ENCODE measurements around the gene ATP5F1A.
A peak's percentile ranks its signal among the peaks of the same experiment; 100 is the strongest.
"Not testable (repeated sequence)": the region's sequence is repeated elsewhere in the genome, so short reads cannot be mapped to it uniquely, and the experiment has no call there.

ATP5F1A gene

GRCh38 chr18:46109386-46109785 lies 11.3 kb upstream of the ATP5F1A start:
- WGBS, 2 experiments, result 84 to 85% methylated on average over 5 of the region's 5 CpGs
- H3K4me3 ChIP-seq (ENCODE audit: insufficient read depth, low read depth, low read length), result no peak overlapping the region
- H3K27me3 ChIP-seq (ENCODE audit: control insufficient read depth, insufficient read depth, low read length, poor library complexity, severe bottlenecking), result no peaks in the 10 kb centered on the region
- H3K9me3 ChIP-seq (ENCODE audit: control insufficient read depth, low read length), result no peaks in the 10 kb centered on the region
- peaks cover 27% of the 10 kb centered on the region for H3K36me3 ChIP-seq (ENCODE audit: control insufficient read depth, insufficient read depth, low read length)
- no peak overlapping the region for H3K27ac ChIP-seq (ENCODE audit: insufficient read depth, low read depth, low read length, poor library complexity, severe bottlenecking)
- H3K4me1 ChIP-seq (ENCODE audit: control insufficient read depth, insufficient read depth, low read length), result no peaks in the 10 kb centered on the region

- H3K27ac ChIP-seq (ENCODE audit: insufficient read depth, low read depth, low read length, poor library complexity, severe bottlenecking), result peak within 1 kb of the TSS; percentile 72
- peaks cover 15% of the 10 kb centered on the region for H3K36me3 ChIP-seq (ENCODE audit: control insufficient read depth, insufficient read depth, low read length)
- 1% methylated on average over 57 of the region's 57 CpGs for WGBS, 2 experiments
- H3K9me3 ChIP-seq (ENCODE audit: control insufficient read depth, low read length), result no peaks in the 10 kb centered on the region
- no peaks in the 10 kb centered on the region for H3K27me3 ChIP-seq (ENCODE audit: control insufficient read depth, insufficient read depth, low read length, poor library complexity, severe bottlenecking)
- H3K4me1 ChIP-seq (ENCODE audit: control insufficient read depth, insufficient read depth, low read length), result no peaks in the 10 kb centered on the region
- peak within 1 kb of the TSS; percentile 94 for H3K4me3 ChIP-seq (ENCODE audit: insufficient read depth, low read depth, low read length)
Measured at GRCh38 chr18:46104128-46104911, 6.2 kb upstream of the ATP5F1A start, which contains the start of gene HAUS1. TSS of gene HAUS1 (plus strand) at chr18:46104385. CDS start at chr18:46104412, 27 bp downstream.

GRCh38 chr18:46099463-46099862 lies 1.4 kb upstream of the ATP5F1A start:
- 95 to 96% methylated on average over 8 of the region's 8 CpGs for WGBS, 2 experiments
- H3K27me3 ChIP-seq (ENCODE audit: control insufficient read depth, insufficient read depth, low read length, poor library complexity, severe bottlenecking), result no peaks in the 10 kb centered on the region
- peaks cover 6% of the 10 kb centered on the region for H3K36me3 ChIP-seq (ENCODE audit: control insufficient read depth, insufficient read depth, low read length)
- no peak overlapping the region for H3K4me3 ChIP-seq (ENCODE audit: insufficient read depth, low read depth, low read length)
- peaks cover 5% of the 10 kb centered on the region for H3K4me1 ChIP-seq (ENCODE audit: control insufficient read depth, insufficient read depth, low read length)
- no peaks in the 10 kb centered on the region for H3K9me3 ChIP-seq (ENCODE audit: control insufficient read depth, low read length)
- no peak overlapping the region for H3K27ac ChIP-seq (ENCODE audit: insufficient read depth, low read depth, low read length, poor library complexity, severe bottlenecking)

- Histone ChIP-seq H3K4me1 (ENCODE audit: control insufficient read depth, insufficient read depth, low read length) (peaks cover 5% of the 10 kb centered on the region), H3K9me3 (ENCODE audit: control insufficient read depth, low read length) (no peaks in the 10 kb centered on the region), H3K4me3 (ENCODE audit: insufficient read depth, low read depth, low read length) (peak overlapping the region; percentile 97), H3K36me3 (ENCODE audit: control insufficient read depth, insufficient read depth, low read length) (peaks cover 7% of the 10 kb centered on the region), H3K27me3 (ENCODE audit: control insufficient read depth, insufficient read depth, low read length, poor library complexity, severe bottlenecking) (no peaks in the 10 kb centered on the region), H3K27ac (ENCODE audit: insufficient read depth, low read depth, low read length, poor library complexity, severe bottlenecking) (peak overlapping the region; percentile 82)
- 17 to 19% methylated on average over 16 of the region's 16 CpGs for WGBS, 2 experiments
Measured at GRCh38 chr18:46098616-46098933, 479 bp upstream of the ATP5F1A start.

- peak overlapping the region; percentile 97 for H3K4me3 ChIP-seq (ENCODE audit: insufficient read depth, low read depth, low read length)
- 1 to 2% methylated on average over 8 of the region's 8 CpGs for WGBS, 2 experiments
- no peaks in the 10 kb centered on the region for H3K27me3 ChIP-seq (ENCODE audit: control insufficient read depth, insufficient read depth, low read length, poor library complexity, severe bottlenecking)
- H3K9me3 ChIP-seq (ENCODE audit: control insufficient read depth, low read length), result no peaks in the 10 kb centered on the region
- peak overlapping the region; percentile 82 for H3K27ac ChIP-seq (ENCODE audit: insufficient read depth, low read depth, low read length, poor library complexity, severe bottlenecking)
- peaks cover 12% of the 10 kb centered on the region for H3K36me3 ChIP-seq (ENCODE audit: control insufficient read depth, insufficient read depth, low read length)
- H3K4me1 ChIP-seq (ENCODE audit: control insufficient read depth, insufficient read depth, low read length), result peaks cover 5% of the 10 kb centered on the region
Measured at GRCh38 chr18:46097431-46097800, 680 bp downstream of the ATP5F1A start.

GRCh38 chr18:46096651-46097300 lies 1.3 kb downstream of the ATP5F1A start:
- H3K27ac ChIP-seq (ENCODE audit: insufficient read depth, low read depth, low read length, poor library complexity, severe bottlenecking), result no peak overlapping the region
- H3K36me3 ChIP-seq (ENCODE audit: control insufficient read depth, insufficient read depth, low read length), result peaks cover 12% of the 10 kb centered on the region
- WGBS, 2 experiments, result 50 to 57% methylated on average over 19 to 20 of the region's 22 CpGs
- H3K9me3 ChIP-seq (ENCODE audit: control insufficient read depth, low read length), result no peaks in the 10 kb centered on the region
- peaks cover 5% of the 10 kb centered on the region for H3K4me1 ChIP-seq (ENCODE audit: control insufficient read depth, insufficient read depth, low read length)
- H3K27me3 ChIP-seq (ENCODE audit: control insufficient read depth, insufficient read depth, low read length, poor library complexity, severe bottlenecking), result no peaks in the 10 kb centered on the region
- H3K4me3 ChIP-seq (ENCODE audit: insufficient read depth, low read depth, low read length), result peak overlapping the region; percentile 97

GRCh38 chr18:46095532-46095931 lies 2.6 kb downstream of the ATP5F1A start:
- Histone ChIP-seq H3K27ac (ENCODE audit: insufficient read depth, low read depth, low read length, poor library complexity, severe bottlenecking) (no peak overlapping the region), H3K27me3 (ENCODE audit: control insufficient read depth, insufficient read depth, low read length, poor library complexity, severe bottlenecking) (no peaks in the 10 kb centered on the region), H3K36me3 (ENCODE audit: control insufficient read depth, insufficient read depth, low read length) (peaks cover 20% of the 10 kb centered on the region), H3K9me3 (ENCODE audit: control insufficient read depth, low read length) (no peaks in the 10 kb centered on the region), H3K4me3 (ENCODE audit: insufficient read depth, low read depth, low read length) (no peak overlapping the region), H3K4me1 (ENCODE audit: control insufficient read depth, insufficient read depth, low read length) (peaks cover 5% of the 10 kb centered on the region)
- 95 to 96% methylated on average over 9 to 10 of the region's 10 CpGs for WGBS, 2 experiments

GRCh38 chr18:46088501-46088900 lies 9.6 kb downstream of the ATP5F1A start:
- peaks cover 72% of the 10 kb centered on the region for H3K36me3 ChIP-seq (ENCODE audit: control insufficient read depth, insufficient read depth, low read length)
- H3K4me3 ChIP-seq (ENCODE audit: insufficient read depth, low read depth, low read length); H3K27ac ChIP-seq (ENCODE audit: insufficient read depth, low read depth, low read length, poor library complexity, severe bottlenecking); H3K27me3 ChIP-seq (ENCODE audit: control insufficient read depth, insufficient read depth, low read length, poor library complexity, severe bottlenecking); H3K4me1 ChIP-seq (ENCODE audit: control insufficient read depth, insufficient read depth, low read length); H3K9me3 ChIP-seq (ENCODE audit: control insufficient read depth, low read length): not testable (repeated sequence)
- WGBS, 2 experiments, result 84 to 95% methylated on average over 8 of the region's 8 CpGs

GRCh38 chr18:46084431-46084830 lies 13.7 kb downstream of the ATP5F1A start:
- H3K4me3 ChIP-seq (ENCODE audit: insufficient read depth, low read depth, low read length), result no peak overlapping the region
- H3K36me3 ChIP-seq (ENCODE audit: control insufficient read depth, insufficient read depth, low read length), result peaks cover 72% of the 10 kb centered on the region
- H3K27ac ChIP-seq (ENCODE audit: insufficient read depth, low read depth, low read length, poor library complexity, severe bottlenecking), result no peak overlapping the region
- no peaks in the 10 kb centered on the region for H3K4me1 ChIP-seq (ENCODE audit: control insufficient read depth, insufficient read depth, low read length)
- no peaks in the 10 kb centered on the region for H3K9me3 ChIP-seq (ENCODE audit: control insufficient read depth, low read length)
- 96 to 99% methylated on average over 2 of the region's 2 CpGs for WGBS, 2 experiments
- no peaks in the 10 kb centered on the region for H3K27me3 ChIP-seq (ENCODE audit: control insufficient read depth, insufficient read depth, low read length, poor library complexity, severe bottlenecking)

- no peaks in the 10 kb centered on the region for H3K27me3 ChIP-seq (ENCODE audit: control insufficient read depth, insufficient read depth, low read length, poor library complexity, severe bottlenecking)
- WGBS, 2 experiments, result 95 to 100% methylated on average over 1 of the region's 1 CpG
- H3K4me1 ChIP-seq (ENCODE audit: control insufficient read depth, insufficient read depth, low read length), result no peaks in the 10 kb centered on the region
- no peaks in the 10 kb centered on the region for H3K9me3 ChIP-seq (ENCODE audit: control insufficient read depth, low read length)
- no peak overlapping the region for H3K4me3 ChIP-seq (ENCODE audit: insufficient read depth, low read depth, low read length)
- no peak overlapping the region for H3K27ac ChIP-seq (ENCODE audit: insufficient read depth, low read depth, low read length, poor library complexity, severe bottlenecking)
- peaks cover 43% of the 10 kb centered on the region for H3K36me3 ChIP-seq (ENCODE audit: control insufficient read depth, insufficient read depth, low read length)
Measured at GRCh38 chr18:46080156-46080555, 17.9 kb downstream of the ATP5F1A start.

All from ectodermal cell (in vitro differentiated cells).